Right cardiac atrium (tissue), 5 donors: Measurements from ENCODE around the gene DSCAML1. TPM values are rescaled to one million over a fixed set of nuclear protein-coding genes. Genes with fewer than 3 reads are reported as not detected.

Experiments
- ATAC-seq, 2 donors: fragments of 200-7000 bp; cut with Tn5 transposase; one replicate each; pipeline versions ENCODE4 v1.8.0 to v1.9.1; 2020; ENCODE audit warnings: moderate library complexity in 2 of 2, mild to moderate bottlenecking in 1 of 2
- DNase-seq, 3 donors: peaks; one replicate each; pipeline ENCODE4 v3.0.0-alpha.2; 2020
- H3K27ac ChIP-seq: one replicate; pipeline ENCODE4 v1.5.1; 2013; ENCODE audit warnings: mild to moderate bottlenecking, low read length, control low read depth, moderate library complexity
- H3K27me3 ChIP-seq: one replicate; pipeline ENCODE4 v1.6.1; 2013; ENCODE audit not compliant: control insufficient read depth, insufficient read depth
- H3K4me1 ChIP-seq: one replicate; pipeline ENCODE4 v1.6.1; 2013; ENCODE audit warnings: low read length; ENCODE audit not compliant: control insufficient read depth, insufficient read depth
- H3K4me3 ChIP-seq: one replicate; pipeline ENCODE4 v1.5.1; 2013; ENCODE audit warnings: low read length, control low read depth
- H3K9me3 ChIP-seq: one replicate; pipeline ENCODE4 v1.6.1; 2013; ENCODE audit warnings: low read length; ENCODE audit not compliant: control insufficient read depth
- WGBS: extraction: QIAGEN DNeasy Blood & Tissue Kit; methylation state at CpG from one replicate; pipeline ENCODE4 v1.1.7; 2013; 5-methylcytosine and 5-hydroxymethylcytosine counted together
- intact Hi-C, 4 donors: fragments of 100-400 bp; cut with DNase I; formaldehyde crosslinking; loops; one replicate each; pipeline versions ENCODE4 v1.11.0 to v1.14.0; 2022 to 2023
- polyA plus RNA-seq: library from polyadenylated mRNA; stranded (reverse); fragments of 200-250 nt; gene quantifications from one replicate; pipeline ENCODE4 v1.2.3, GENCODE V29; 2013
- total RNA-seq, 4 donors: library from RNA; stranded (reverse); fragmentation: NEBNext Ultra II Directional; extraction: Animal tissue kit (Norgen Biotek cat#: 25700); gene quantifications; one replicate each; pipeline ENCODE4 v1.2.1, GENCODE V29; 2021
- donor health status: healthy with polysubstance abuse.
- donor health status: DM: no; HTN: yes; CAD: no.
- donor health status: DM: no; HTN: no; CAD: no.
- donor health status: DM: no; HTN: yes; CAD: no; lungs with severe emphysema.
- donor health status: DM: yes; HTN: yes; CAD: no.

DSCAML1 gene
- total and polyA plus RNA-seq, 5 donors = 0.45 to 1.4 (median 0.96) TPM

DNA sequence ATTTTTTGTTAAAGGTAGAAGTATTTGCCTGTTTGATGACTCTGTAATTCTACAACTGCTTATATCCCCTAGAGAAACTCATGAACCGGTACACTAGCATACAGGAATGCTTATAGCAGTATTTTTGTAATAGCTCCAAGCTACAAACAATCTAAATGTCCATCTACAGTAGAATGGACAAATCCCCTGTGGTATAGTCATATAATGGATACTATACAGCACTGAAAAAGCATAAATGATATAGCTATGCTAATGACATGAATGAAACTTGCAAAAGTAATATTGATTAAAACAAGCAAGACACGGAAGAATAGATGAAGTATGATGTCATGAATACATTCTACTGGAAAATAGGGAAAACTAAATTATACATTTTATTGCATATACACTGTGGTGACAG, 326.4 kb downstream of the DSCAML1 start:
- Histone ChIP-seq H3K4me3 (no peak overlapping the region), H3K4me1 (no peaks in the 10 kb centered on the region), H3K27ac (no peak overlapping the region), H3K27me3 (no peaks in the 10 kb centered on the region), H3K9me3 (no peaks in the 10 kb centered on the region)
- intact Hi-C loops = no loop called here
- 95% methylated on average over 2 of the region's 2 CpGs for WGBS
- DNase-seq (no peak), ATAC-seq (no peak)

DNA sequence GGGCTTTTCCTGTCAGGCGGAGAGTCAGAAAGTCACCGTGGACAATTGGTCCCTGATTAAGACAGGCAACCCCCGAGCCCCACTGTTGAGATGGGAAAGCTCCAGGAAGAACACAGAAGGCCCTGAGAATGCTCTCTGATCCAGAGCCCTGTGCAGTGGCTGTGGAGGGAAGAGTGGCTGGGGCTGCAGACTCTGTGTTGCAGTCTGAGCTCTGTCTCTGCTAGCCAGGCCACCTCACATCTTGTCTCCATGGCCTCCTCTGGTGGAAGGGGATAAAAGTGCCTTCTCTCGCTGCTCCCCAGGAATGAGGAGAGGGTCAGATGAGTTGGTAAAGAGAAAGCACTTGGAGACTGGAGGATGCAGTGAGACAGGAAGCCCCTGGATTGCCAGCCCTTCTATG, 328.1 kb downstream of the DSCAML1 start:
- no peak for DNase-seq

DNA sequence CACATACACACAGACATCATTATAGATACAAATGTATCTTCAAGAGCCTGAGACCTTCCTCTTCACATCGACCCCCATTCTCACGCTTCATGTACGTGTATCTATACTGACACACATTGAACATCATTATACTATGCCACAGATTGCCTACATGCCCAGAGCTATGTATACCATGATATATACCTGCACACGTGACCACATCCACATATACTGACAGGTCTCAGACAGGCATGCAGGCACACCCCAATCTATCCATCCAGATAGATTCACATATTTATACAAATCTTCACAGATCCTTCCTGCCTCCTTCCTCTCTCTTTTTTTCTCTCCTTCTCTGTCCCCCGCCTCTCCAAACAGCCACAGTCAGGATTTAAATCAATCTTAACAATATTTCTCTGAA, 329.2 kb downstream of the DSCAML1 start:
- H3K27me3 ChIP-seq = no peaks in the 10 kb centered on the region
- WGBS = 82% methylated on average over 5 of the region's 5 CpGs
- H3K9me3 ChIP-seq = no peaks in the 10 kb centered on the region
- DNase-seq = no peak
- H3K27ac ChIP-seq = no peak overlapping the region
- intact Hi-C loops = no loop called here
- ATAC-seq = no peak
- H3K4me1 ChIP-seq = no peaks in the 10 kb centered on the region
- H3K4me3 ChIP-seq = no peak overlapping the region

More for the DNA sequence above, 328.1 kb downstream of the DSCAML1 start:
- Histone ChIP-seq H3K27ac (no peak overlapping the region), H3K27me3 (no peaks in the 10 kb centered on the region), H3K4me1 (no peaks in the 10 kb centered on the region), H3K4me3 (no peak overlapping the region), H3K9me3 (no peaks in the 10 kb centered on the region)
- intact Hi-C loops = no loop called here
- ATAC-seq = no peak
- WGBS = 86% methylated on average over 4 of the region's 4 CpGs

DNA sequence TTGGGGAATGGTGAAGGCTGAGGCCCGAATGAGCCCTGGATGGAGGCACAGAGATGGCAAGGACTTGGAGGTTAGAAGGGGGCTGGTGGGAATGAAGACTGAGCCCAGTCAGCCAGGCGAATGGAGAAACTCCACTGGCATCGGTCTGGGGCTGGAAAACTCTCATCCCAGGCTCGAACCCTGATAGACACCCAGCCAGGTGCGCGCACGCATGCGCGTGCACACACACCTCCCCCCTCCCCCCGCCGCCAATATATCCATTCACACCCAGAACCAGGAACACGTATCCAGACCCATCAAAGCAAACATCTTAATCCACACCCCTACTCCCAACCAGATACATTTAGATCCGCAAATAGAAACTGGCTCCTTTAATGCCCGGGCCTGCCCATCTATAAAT, 330.1 kb downstream of the DSCAML1 start:
- ATAC-seq = no peak
- H3K9me3 ChIP-seq = no peaks in the 10 kb centered on the region
- intact Hi-C loops = no loop called here
- H3K27me3 ChIP-seq = no peaks in the 10 kb centered on the region
- DNase-seq = no peak
- no peak overlapping the region for H3K27ac ChIP-seq
- no peak overlapping the region for H3K4me3 ChIP-seq
- WGBS = 94% methylated on average over 14 of the region's 14 CpGs
- no peaks in the 10 kb centered on the region for H3K4me1 ChIP-seq

DNA sequence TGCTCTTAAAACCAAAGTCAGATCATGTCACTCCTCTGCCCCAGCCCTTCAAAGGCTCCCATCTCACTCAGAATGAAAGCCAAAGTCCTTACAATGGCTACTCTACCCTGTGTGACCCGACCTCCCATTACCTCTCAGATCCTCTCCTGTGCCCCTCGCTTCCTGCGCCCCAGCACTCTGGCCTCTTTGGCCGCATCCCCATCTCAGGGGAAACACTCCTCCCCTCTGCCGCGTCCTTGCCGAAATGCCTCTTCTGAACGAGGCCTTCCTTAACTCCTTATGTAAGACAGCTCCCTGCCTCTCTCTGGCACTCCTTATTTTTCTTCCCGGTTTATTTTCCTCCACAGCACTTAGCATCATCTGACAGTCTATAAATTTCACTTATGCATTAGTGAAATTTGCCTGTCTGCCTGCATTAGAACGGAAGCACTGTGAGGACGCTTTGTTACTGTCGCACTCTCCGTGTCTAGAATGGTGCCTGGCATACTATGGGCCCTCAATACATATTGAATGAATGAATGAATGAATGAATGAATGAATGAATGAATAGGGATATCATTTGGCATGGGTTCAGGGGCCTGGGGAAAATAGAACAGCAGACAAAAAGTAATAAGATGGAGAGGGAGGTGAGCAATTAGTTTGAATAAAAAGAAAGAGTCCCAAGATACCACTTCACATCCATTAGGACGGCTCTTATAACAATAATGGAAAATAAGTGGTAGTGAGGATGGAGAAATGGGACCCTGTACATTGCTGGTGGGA, 331.6 kb downstream of the DSCAML1 start:
- H3K4me3 ChIP-seq = no peak overlapping the region
- H3K4me1 ChIP-seq = no peaks in the 10 kb centered on the region
- no peaks in the 10 kb centered on the region for H3K27me3 ChIP-seq
- DNase-seq = no peak
- intact Hi-C loops = no loop called here
- no peak for ATAC-seq
- H3K27ac ChIP-seq = no peak overlapping the region
- 85% methylated on average over 14 of the region's 14 CpGs for WGBS
- no peaks in the 10 kb centered on the region for H3K9me3 ChIP-seq

DNA sequence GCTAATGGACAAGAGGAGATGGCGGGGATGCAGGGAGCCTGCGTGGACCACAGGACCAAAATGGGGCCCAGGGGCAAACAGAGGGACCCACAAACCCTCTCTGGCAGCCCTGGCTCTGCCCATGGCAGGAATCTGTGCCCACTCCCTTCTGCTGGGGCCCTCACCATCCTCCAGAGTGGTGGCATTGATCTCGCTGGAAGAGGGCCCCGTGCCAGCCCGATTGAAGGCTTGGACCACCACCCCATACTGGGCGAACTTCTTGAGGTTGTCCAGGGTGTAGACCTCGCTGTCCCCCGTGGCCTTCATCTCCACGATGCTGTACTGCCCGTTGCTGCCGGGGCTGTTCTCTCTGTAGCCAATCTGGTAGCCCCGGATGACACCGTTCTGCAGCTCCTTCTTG, 332.2 kb downstream of the DSCAML1 start:
- Histone ChIP-seq H3K27ac (no peak overlapping the region), H3K9me3 (no peaks in the 10 kb centered on the region), H3K4me1 (no peaks in the 10 kb centered on the region), H3K4me3 (no peak overlapping the region), H3K27me3 (no peaks in the 10 kb centered on the region)
- intact Hi-C loops = no loop called here
- ATAC-seq = peak in 1 of 2 donors; percentile 22
- WGBS = 96% methylated on average over 13 of the region's 13 CpGs
- no peak for DNase-seq

DNA sequence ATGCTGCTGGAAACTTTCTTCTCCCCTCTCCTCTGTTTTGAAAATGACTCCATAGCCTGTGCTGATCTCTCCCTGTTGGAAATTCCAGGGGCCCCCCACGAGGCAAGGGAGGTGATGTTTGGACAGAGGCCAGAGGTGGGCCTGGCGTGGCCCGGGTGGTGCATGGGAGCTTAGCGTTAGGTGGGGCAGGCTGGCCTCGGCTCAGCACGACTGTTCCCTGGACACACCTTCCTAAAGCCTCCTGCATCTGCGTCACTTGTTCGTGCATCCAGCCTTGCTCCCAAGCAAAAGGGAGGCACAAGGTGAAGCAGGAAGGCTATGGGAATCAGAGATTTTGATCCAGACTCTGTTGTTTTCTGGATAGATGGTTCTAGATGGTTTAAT, 334.2 kb downstream of the DSCAML1 start:
- DNase-seq (no peak), ATAC-seq (no peak)
- WGBS = 79% methylated on average over 8 of the region's 8 CpGs
- H3K9me3 ChIP-seq = no peaks in the 10 kb centered on the region
- no peaks in the 10 kb centered on the region for H3K4me1 ChIP-seq
- H3K27me3 ChIP-seq = no peaks in the 10 kb centered on the region
- no peak overlapping the region for H3K4me3 ChIP-seq
- intact Hi-C loops = no loop called here
- H3K27ac ChIP-seq = no peak overlapping the region

DNA sequence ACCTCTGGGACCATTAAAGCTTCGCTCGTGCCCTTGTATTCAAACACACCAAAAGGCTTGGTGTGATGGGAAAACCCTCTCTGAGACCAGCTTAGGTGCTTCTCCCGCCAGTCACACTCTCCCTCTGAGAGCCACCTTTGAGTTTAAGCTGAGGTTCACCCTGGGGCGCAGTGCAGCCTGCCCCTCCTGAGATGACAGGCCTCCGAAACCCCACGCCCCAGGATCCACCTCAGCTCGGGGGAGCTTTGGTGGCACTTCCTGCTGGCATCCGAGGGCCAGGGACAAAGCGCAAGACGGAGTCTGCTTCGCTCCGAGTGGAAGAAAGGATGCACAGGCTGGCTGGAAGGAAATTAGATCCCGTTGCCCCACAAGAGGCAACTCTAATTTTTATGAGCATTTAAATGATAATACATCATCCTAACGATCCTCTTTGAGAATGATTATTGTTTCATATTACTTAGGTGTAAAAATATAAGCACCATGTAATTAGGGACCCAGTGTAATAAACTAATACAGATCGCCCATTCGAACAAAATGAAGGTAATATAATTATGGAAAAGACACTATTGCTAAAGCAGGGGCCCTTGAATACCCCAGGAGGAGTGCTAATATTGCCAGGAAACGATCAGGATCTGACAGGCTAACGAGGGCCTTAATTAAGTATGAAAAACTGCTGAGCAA, 334.7 kb downstream of the DSCAML1 start:
- no peak for ATAC-seq
- 89% methylated on average over 18 of the region's 18 CpGs for WGBS
- intact Hi-C loops = no loop called here
- Histone ChIP-seq H3K9me3 (no peaks in the 10 kb centered on the region), H3K27ac (no peak overlapping the region), H3K27me3 (no peaks in the 10 kb centered on the region), H3K4me3 (no peak overlapping the region), H3K4me1 (no peaks in the 10 kb centered on the region)
- no peak for DNase-seq

DNA sequence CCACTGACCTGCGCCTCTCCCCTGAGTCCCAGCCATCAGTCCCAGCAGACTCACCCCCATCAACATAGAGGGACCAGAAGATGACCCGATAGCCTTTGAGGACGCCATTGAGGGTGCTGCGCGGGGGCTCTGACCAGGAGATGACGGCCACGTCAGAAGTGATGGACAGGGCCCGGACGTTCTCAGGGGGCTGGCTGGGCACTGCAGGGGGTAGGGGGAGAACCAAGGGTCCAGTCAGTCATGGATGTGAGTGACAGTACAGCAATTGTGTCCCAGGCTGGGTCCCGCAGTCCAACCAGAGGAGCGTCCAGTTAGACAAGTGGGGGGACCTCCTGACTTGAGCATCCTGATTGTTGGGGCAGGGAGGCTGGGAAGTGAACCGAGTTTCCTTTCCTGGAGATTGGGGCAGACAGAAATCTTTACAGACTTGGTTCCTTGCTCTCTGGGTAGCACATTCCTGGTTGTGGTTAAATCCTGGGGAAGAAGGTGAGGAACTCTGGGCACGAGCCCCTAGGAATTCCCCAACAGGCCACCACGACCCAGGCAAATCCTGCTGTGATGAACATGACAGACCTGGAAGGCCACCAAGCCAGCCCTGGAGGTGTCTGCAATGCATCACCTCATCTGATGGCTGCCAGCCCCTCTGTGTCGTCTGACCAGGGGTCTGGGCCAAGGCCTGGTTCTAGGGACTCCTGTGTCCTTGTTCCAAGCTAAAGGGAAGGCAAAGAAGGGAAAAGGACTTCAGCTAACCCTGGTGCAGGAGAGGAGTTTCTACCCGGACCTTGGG, 335.4 kb downstream of the DSCAML1 start:
- Histone ChIP-seq H3K27me3 (no peaks in the 10 kb centered on the region), H3K4me3 (no peak overlapping the region), H3K9me3 (no peaks in the 10 kb centered on the region), H3K27ac (no peak overlapping the region), H3K4me1 (no peaks in the 10 kb centered on the region)
- intact Hi-C loops = no loop called here
- ATAC-seq (no peak), DNase-seq (no peak)
- 91% methylated on average over 16 of the region's 16 CpGs for WGBS

DNA sequence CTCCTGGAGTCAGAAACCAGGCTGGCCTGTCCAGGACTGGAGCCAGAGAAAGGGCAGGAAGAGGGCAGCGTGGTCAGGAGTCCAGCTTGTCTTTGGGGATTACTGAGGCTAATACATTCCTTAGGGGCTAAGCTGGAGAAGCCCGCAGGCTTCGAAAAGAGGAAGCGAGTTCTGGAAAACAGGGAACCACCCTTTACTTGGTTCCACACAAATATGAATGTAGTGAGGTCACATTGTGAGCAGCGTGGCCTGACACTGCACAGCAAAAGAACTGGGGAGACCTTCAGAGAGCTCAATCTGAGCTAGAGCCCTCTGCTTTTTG, 337.1 kb downstream of the DSCAML1 start:
- H3K27me3 ChIP-seq = no peaks in the 10 kb centered on the region
- peak in 1 of 2 donors; percentile 16 for ATAC-seq
- whole genome bisulfite sequencing = 85% methylated on average over 5 of the region's 5 CpGs
- no peak overlapping the region for H3K4me3 ChIP-seq
- intact Hi-C loops = no loop called here
- no peaks in the 10 kb centered on the region for H3K4me1 ChIP-seq
- no peaks in the 10 kb centered on the region for H3K9me3 ChIP-seq
- DNase-seq = no peak
- H3K27ac ChIP-seq = no peak overlapping the region
